KOPT-K1 (cell line): Measurements from ENCODE around the gene ACTR2.
A peak's percentile ranks its signal among the peaks of the same experiment; 100 is the strongest.

Source experiments
- H3K27ac ChIP-seq: fragments of 200-600 bp; sonication (generic); 2 replicates; pipeline ENCODE4 v1.5.1; 2016; ENCODE audit warnings: antibody characterized with exemption, mild to moderate bottlenecking, low read depth, low read length; ENCODE audit not compliant: poor library complexity, severe bottlenecking
- H3K36me3 ChIP-seq: fragments of 200-600 bp; sonication (generic); 2 replicates; pipeline ENCODE4 v1.5.1; 2017; ENCODE audit warnings: antibody characterized with exemption, mild to moderate bottlenecking, low read length, moderate library complexity; ENCODE audit not compliant: insufficient read depth
- H3K9me3 ChIP-seq: fragments of 200-600 bp; sonication (generic); 2 replicates; pipeline ENCODE4 v1.5.1; 2017; ENCODE audit warnings: antibody characterized with exemption, low read length, mild to moderate bottlenecking; ENCODE audit not compliant: insufficient read depth, poor library complexity, severe bottlenecking

ACTR2 gene

GRCh38 chr2:65281627-65282351 lies 54.2 kb downstream of the ACTR2 start:
- H3K27ac ChIP-seq, result no peak overlapping the region
- no peaks in the 10 kb centered on the region for H3K9me3 ChIP-seq
- no peaks in the 10 kb centered on the region for H3K36me3 ChIP-seq

DNA sequence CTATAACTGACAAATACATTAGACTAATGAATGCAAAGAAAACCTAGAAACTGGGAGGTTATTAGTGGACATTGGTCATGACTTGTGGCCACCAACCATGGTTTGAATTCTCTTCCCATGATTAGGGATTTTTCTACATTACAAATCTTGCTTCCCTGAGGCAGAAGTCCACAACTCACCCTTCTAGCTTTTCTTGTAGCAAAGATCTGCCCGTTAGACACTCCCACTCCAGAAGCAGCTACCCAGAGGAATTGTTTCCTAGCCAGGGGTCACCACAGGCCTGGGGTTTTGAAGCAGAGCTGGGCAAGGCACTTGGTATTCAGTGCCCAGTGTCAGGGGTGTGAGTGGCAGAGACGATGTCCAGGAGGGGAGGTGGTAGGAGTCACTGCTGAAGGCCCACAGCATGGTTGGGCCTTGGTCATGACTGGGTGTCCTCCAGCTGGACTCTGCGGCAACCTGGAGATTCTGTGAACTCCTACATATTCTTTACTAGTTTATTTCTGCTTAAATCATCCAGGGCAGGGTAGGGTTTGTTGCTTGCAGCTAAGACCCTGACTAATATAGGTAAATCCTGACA lies 54.9 kb downstream of the ACTR2 start:
- Histone ChIP-seq H3K27ac (no peak overlapping the region), H3K9me3 (no peaks in the 10 kb centered on the region), H3K36me3 (no peaks in the 10 kb centered on the region)

DNA sequence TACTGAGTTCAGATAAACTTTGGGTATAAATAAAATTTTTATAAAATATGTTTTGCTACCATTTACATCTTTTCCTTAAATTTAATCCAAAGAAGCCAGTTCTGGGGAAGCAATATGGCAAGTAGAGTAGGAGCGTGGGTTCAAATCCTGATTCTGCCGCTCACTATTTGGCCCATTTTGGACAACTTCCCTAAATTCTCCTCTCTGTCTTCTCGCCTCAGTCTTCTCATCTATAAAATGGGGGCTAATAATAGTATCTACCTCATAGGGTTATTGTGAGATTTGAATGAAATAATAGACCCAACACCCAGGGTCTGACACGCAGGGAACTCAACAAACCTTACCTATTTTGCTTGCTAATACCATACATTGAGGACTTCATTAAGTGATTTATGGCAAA lies 59.7 kb downstream of the ACTR2 start:
- no peak overlapping the region for H3K27ac ChIP-seq
- H3K9me3 ChIP-seq, result no peaks in the 10 kb centered on the region
- no peaks in the 10 kb centered on the region for H3K36me3 ChIP-seq

DNA sequence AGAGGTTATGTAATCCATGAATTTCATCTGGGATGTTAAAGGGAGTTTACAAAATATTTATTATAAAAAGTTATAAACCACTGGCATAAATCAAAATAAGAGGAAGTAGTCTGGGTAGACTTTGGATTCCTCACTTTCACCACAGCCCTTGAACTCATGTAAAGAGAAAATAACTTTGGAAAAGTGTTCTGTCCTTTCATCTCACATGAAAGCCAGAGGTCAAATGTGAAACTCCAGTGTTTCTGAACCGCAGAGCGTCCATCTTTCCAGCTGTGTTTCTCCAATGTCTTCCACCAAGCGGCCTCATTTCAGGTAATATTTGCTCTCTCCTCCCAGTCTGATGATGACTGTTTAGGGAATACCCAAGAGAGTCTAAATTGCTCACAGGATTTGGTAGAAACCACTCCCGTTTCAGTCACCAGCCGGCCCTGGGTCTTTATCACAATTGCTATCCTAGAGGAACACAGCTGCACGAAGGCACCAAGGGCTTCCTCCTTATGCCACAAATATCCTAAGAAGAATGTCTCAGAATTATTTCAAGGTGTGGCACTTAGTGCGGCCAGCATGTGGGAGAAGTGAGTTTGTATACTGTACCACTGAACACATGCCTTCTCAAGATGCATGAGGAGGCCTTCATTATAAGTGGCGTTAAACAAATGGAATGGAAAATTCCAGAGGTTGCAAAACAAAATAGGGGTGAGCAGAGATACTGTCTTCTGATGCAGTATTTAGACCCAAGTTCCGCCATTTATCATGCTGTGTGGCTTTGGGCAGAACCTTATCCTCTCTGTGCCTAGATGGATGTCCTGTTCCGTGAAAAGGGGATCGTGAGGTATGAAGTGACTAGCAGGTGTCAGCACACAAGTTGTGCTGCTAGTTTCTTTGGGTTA lies 63.8 kb downstream of the ACTR2 start:
- Histone ChIP-seq H3K27ac (no peak overlapping the region), H3K36me3 (no peaks in the 10 kb centered on the region), H3K9me3 (no peaks in the 10 kb centered on the region)

- Histone ChIP-seq H3K9me3 (no peaks in the 10 kb centered on the region), H3K36me3 (no peaks in the 10 kb centered on the region), H3K27ac (no peak overlapping the region)
Observed at GRCh38 chr2:65292106-65292400, 64.4 kb downstream of the ACTR2 start.

GRCh38 chr2:65292461-65293011 lies 64.9 kb downstream of the ACTR2 start:
- Histone ChIP-seq H3K9me3 (no peaks in the 10 kb centered on the region), H3K36me3 (no peaks in the 10 kb centered on the region), H3K27ac (no peak overlapping the region)

DNA sequence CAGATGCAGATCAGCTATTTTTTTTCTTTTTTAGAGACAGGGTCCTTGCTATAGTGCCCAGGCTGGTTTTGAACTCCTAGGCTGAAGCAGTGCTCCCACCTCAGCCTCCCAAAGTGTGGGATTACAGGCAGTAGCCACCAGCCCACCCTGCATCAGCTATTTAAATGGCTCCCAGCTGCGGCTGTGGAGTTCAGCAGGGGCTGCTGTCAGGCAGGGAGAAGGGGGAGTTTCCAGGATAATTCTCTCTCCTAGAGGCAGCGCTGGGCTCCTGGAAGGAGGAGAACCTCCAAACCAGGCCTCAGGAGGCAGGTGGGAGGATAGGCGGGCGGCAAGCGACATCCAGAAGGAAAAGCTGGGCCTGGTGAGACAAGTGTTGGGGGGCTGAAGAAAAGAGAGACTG lies 65.7 kb downstream of the ACTR2 start:
- Histone ChIP-seq H3K36me3 (no peaks in the 10 kb centered on the region), H3K27ac (no peak overlapping the region), H3K9me3 (no peaks in the 10 kb centered on the region)

DNA sequence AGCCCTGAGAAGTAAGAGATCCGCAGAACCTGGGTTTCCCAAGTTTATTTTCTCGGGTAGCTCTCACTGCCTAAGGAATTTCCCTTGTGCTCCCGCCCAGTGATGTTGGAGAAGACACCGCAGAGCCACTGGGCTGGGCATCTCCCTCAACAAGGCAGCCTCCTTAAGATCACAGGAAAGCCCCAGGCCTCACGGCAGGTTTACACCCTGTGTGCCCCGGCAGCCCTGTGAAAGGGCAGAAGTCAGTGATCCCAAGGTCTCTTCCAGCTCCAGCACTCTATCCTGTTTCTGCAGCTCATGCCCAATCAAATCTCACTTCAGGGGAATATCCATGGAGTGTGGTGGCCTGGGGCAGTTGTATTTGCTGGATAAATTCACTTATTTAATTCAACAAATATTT lies 66.5 kb downstream of the ACTR2 start:
- Histone ChIP-seq H3K9me3 (no peaks in the 10 kb centered on the region), H3K27ac (no peak overlapping the region), H3K36me3 (no peaks in the 10 kb centered on the region)

GRCh38 chr2:65294701-65295100 lies 67.1 kb downstream of the ACTR2 start:
- H3K9me3 ChIP-seq, result no peaks in the 10 kb centered on the region
- no peak overlapping the region for H3K27ac ChIP-seq
- H3K36me3 ChIP-seq, result no peaks in the 10 kb centered on the region

- H3K9me3 ChIP-seq, result no peaks in the 10 kb centered on the region
- H3K36me3 ChIP-seq, result no peaks in the 10 kb centered on the region
- H3K27ac ChIP-seq, result no peak overlapping the region
Observed at GRCh38 chr2:65296971-65297370, 69.3 kb downstream of the ACTR2 start.

DNA sequence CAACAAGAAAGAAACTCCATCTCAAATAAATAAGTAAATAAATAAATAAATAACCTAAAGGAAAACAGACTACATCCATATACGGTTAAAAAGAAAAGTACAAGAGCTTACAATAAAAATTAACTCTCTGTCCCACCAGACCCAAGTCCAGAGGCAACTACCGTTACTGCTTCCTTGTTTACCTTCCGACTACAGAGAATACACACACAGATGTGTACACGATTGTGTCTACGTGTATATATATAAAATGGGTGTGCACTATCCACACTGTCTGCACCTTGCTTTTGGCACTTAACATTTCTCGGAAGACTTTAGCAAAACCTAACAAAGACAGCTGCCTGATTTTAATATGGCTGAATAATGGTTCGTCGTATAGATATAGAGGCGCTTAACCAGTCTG lies 69.9 kb downstream of the ACTR2 start:
- Histone ChIP-seq H3K36me3 (no peaks in the 10 kb centered on the region), H3K9me3 (no peaks in the 10 kb centered on the region), H3K27ac (no peak overlapping the region)

- Histone ChIP-seq H3K36me3 (no peaks in the 10 kb centered on the region), H3K27ac (no peak overlapping the region)
Observed at GRCh38 chr2:65298089-65298488, 70.5 kb downstream of the ACTR2 start.

GRCh38 chr2:65299246-65299645 lies 71.6 kb downstream of the ACTR2 start:
- no peaks in the 10 kb centered on the region for H3K9me3 ChIP-seq
- no peaks in the 10 kb centered on the region for H3K36me3 ChIP-seq
- H3K27ac ChIP-seq, result no peak overlapping the region

More at GRCh38 chr2:65298089-65298488, 70.5 kb downstream of the ACTR2 start:
- no peaks in the 10 kb centered on the region for H3K9me3 ChIP-seq

DNA sequence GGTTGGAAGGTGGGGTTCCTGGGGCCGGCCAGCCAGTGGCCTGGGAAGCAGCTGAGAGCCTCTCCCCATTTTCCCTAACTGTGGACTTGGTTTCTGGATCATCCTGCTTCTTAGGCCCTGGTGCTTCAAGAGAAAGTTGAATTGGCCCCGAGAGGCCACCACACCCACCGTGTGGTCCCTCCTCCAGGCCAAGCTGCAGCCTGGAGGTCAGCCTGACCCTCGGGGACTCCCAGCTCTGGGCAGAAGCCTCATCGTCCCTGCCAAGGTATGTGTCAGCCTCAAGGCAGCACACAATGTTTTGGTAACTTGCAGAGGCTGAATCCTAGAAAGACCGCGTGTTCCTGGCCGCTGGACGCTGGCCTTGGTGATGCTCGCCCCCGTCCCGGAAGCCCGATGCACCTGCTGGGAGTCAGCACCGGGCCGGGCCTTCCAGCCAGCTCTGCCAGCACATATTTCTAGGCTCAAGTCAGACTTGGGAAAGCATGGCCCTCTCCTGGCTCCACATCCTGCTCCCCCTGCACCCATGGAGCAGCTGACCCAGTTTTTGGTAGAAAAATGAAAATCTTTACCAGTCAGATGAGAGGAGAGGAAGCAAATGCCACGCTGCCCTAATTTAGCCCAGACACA lies 72.6 kb downstream of the ACTR2 start:
- Histone ChIP-seq H3K27ac (peak overlapping the region; percentile 68), H3K36me3 (no peaks in the 10 kb centered on the region), H3K9me3 (no peaks in the 10 kb centered on the region)
